Lower lobe of right lung (tissue), 2 donors: ENCODE data around the gene CTNND1. TPM values are rescaled to one million over a fixed set of nuclear protein-coding genes. Genes with fewer than 3 reads are reported as not detected.

Experiments used
- ATAC-seq, 2 donors: fragments of 200-7000 bp; cut with Tn5 transposase; one replicate each; pipeline ENCODE4 v1.9.1; 2020 to 2022; ENCODE audit warnings: mild to moderate bottlenecking in 2 of 2, moderate library complexity in 2 of 2
- DNase-seq: peaks from one replicate; pipeline ENCODE4 v3.0.0-alpha.2; 2020
- H3K27ac ChIP-seq: fragments of 200-600 bp; one replicate; pipeline ENCODE4 v1.8.0; 2022
- H3K27me3 ChIP-seq: fragments of 200-600 bp; one replicate; pipeline ENCODE4 v1.8.0; 2022; ENCODE audit warnings: low read depth
- H3K36me3 ChIP-seq: fragments of 200-600 bp; one replicate; pipeline ENCODE4 v1.8.0; 2022; ENCODE audit warnings: mild to moderate bottlenecking
- H3K4me1 ChIP-seq: fragments of 200-600 bp; one replicate; pipeline ENCODE4 v1.8.0; 2022
- H3K4me3 ChIP-seq: fragments of 200-600 bp; one replicate; pipeline ENCODE4 v1.8.0; 2022; ENCODE audit warnings: mild to moderate bottlenecking
- H3K9me3 ChIP-seq: fragments of 200-600 bp; one replicate; pipeline ENCODE4 v1.8.0; 2022
- intact Hi-C: fragments of 100-400 bp; cut with DNase I; formaldehyde crosslinking; loops from one replicate; pipeline ENCODE4 v1.11.0; 2022
- total RNA-seq: library from RNA; stranded (reverse); fragmentation: NEBNext Ultra II Directional; extraction: Animal tissue kit (Norgen Biotek cat#: 25700); gene quantifications from one replicate; pipeline ENCODE4 v1.2.1, GENCODE V29; 2021
- TF ChIP-seq, protein P1 (sequence below): fragments of 200-600 bp; IDR thresholded peaks from one replicate; pipeline ENCODE4 v1.8.0; 2022; ENCODE audit warnings: antibody characterized with exemption, mild to moderate bottlenecking
- donor health status: DM: no; HTN: yes; CAD: no; lungs with severe emphysema.

The CTNND1 gene
- total RNA-seq, 1 donor from 2014 or later, result 226 TPM

- ATAC-seq (no peak), DNase-seq (no peak)
- Histone ChIP-seq H3K4me3 (peak overlapping the region; percentile 63), H3K36me3 (no peaks in the 10 kb centered on the region), H3K4me1 (peaks cover 55% of the 10 kb centered on the region), H3K27ac (peak overlapping the region; percentile 87), H3K9me3 (no peaks in the 10 kb centered on the region), H3K27me3 (no peaks in the 10 kb centered on the region)
- intact Hi-C loops, result loop anchor here (5.0 kb wide), 1 partner anchor 38 kb away; no protein-coding TSS in a partner anchor
- TF ChIP-seq, protein P1, sequence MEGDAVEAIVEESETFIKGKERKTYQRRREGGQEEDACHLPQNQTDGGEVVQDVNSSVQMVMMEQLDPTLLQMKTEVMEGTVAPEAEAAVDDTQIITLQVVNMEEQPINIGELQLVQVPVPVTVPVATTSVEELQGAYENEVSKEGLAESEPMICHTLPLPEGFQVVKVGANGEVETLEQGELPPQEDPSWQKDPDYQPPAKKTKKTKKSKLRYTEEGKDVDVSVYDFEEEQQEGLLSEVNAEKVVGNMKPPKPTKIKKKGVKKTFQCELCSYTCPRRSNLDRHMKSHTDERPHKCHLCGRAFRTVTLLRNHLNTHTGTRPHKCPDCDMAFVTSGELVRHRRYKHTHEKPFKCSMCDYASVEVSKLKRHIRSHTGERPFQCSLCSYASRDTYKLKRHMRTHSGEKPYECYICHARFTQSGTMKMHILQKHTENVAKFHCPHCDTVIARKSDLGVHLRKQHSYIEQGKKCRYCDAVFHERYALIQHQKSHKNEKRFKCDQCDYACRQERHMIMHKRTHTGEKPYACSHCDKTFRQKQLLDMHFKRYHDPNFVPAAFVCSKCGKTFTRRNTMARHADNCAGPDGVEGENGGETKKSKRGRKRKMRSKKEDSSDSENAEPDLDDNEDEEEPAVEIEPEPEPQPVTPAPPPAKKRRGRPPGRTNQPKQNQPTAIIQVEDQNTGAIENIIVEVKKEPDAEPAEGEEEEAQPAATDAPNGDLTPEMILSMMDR, result no peak
Measured at GRCh38 chr11:57764021-57764420, 2.4 kb downstream of the CTNND1 start.

- Histone ChIP-seq H3K36me3 (no peaks in the 10 kb centered on the region), H3K27ac (peak overlapping the region; percentile 7), H3K4me1 (peaks cover 61% of the 10 kb centered on the region), H3K4me3 (peak overlapping the region; percentile 63), H3K27me3 (no peaks in the 10 kb centered on the region), H3K9me3 (no peaks in the 10 kb centered on the region)
- no peak for DNase-seq
- ATAC-seq, result no peak
- TF ChIP-seq, protein P1, result no peak
- intact Hi-C loops, result loop anchor here (5.0 kb wide), 1 partner anchor 38 kb away; no protein-coding TSS in a partner anchor
Measured at GRCh38 chr11:57764566-57764965, 3.0 kb downstream of the CTNND1 start.

DNA sequence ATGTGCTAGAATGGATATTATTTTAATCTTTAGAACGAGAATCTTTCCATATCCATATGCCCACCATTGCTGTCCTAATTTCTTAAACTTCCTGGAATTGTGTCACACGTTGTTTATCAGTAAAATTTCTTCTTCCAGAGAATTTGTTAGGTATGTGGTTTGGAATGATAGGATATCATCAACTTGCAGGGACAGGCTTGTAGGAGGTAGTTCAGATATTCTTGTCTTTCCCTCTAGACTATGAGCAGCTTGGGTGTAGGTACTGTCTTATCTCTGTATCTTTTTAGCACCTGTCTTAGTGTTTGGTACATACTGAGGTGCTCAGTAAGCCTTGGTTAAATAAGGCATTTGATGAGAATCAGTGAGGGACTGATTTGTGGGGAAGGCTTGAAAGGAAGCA lies 3.4 kb downstream of the CTNND1 start:
- no peaks in the 10 kb centered on the region for H3K36me3 ChIP-seq
- no peaks in the 10 kb centered on the region for H3K9me3 ChIP-seq
- no peak for DNase-seq
- peak overlapping the region; percentile 7 for H3K27ac ChIP-seq
- peaks cover 65% of the 10 kb centered on the region for H3K4me1 ChIP-seq
- intact Hi-C loops, result loop anchor here (5.0 kb wide), 1 partner anchor 37 kb away; no protein-coding TSS in a partner anchor
- H3K27me3 ChIP-seq, result no peaks in the 10 kb centered on the region
- TF ChIP-seq, protein P1, result no peak
- no peak for ATAC-seq
- peak overlapping the region; percentile 63 for H3K4me3 ChIP-seq

GRCh38 chr11:57770793-57771192 lies 9.2 kb downstream of the CTNND1 start:
- no peaks in the 10 kb centered on the region for H3K27me3 ChIP-seq
- peak overlapping the region; percentile 37 for H3K27ac ChIP-seq
- no peak for DNase-seq
- H3K4me3 ChIP-seq, result no peak overlapping the region
- no peaks in the 10 kb centered on the region for H3K9me3 ChIP-seq
- intact Hi-C loops, result no loop called here
- TF ChIP-seq, protein P1, result no peak
- ATAC-seq, result no peak
- peaks cover 98% of the 10 kb centered on the region for H3K4me1 ChIP-seq
- H3K36me3 ChIP-seq, result no peaks in the 10 kb centered on the region

- no peak overlapping the region for H3K4me3 ChIP-seq
- H3K9me3 ChIP-seq, result no peaks in the 10 kb centered on the region
- H3K27ac ChIP-seq, result no peak overlapping the region
- no peaks in the 10 kb centered on the region for H3K27me3 ChIP-seq
- TF ChIP-seq, protein P1, result no peak
- H3K4me1 ChIP-seq, result peaks cover 98% of the 10 kb centered on the region
- H3K36me3 ChIP-seq, result no peaks in the 10 kb centered on the region
- no peak for ATAC-seq
- intact Hi-C loops, result no loop called here
- DNase-seq, result no peak
Measured at GRCh38 chr11:57771365-57771764, 9.8 kb downstream of the CTNND1 start.
